Body of pancreas (tissue), 4 donors: ENCODE data around the gene HNRNPUL2. TPM values are rescaled to one million over a fixed set of nuclear protein-coding genes. Genes with fewer than 3 reads are reported as not detected.

ENCODE experiments used
- ATAC-seq: fragments of 150-250 bp; one replicate; pipeline ENCODE4 v1.9.1; 2016
- DNase-seq, 4 donors: peaks; one replicate each; pipeline ENCODE4 v3.0.0-alpha.2; 2019
- H3K27ac ChIP-seq, 4 donors: fragments of 200-600 bp; sonication (generic); 1 replicate in 3 of 4; 2 replicates in 1 of 4; pipeline versions ENCODE4 v1.5.1 to v1.6.1; 2016 to 2019; ENCODE audit warnings: mild to moderate bottlenecking in 1 of 4, mixed read lengths in 1 of 4, moderate library complexity in 1 of 4
- H3K27me3 ChIP-seq, 2 donors: fragments of 200-600 bp; sonication (generic); one replicate each; pipeline ENCODE4 v1.6.0; 2016; ENCODE audit warnings: mild to moderate bottlenecking in 1 of 2
- H3K36me3 ChIP-seq, 2 donors: fragments of 200-600 bp; sonication (generic); replicated peaks in 1 of 2; 2 replicates each; pipeline ENCODE4 v1.5.1; 2016; ENCODE audit warnings: low read depth in 2 of 2; ENCODE audit not compliant: insufficient read depth in 1 of 2
- H3K4me1 ChIP-seq: fragments of 200-600 bp; sonication (generic); one replicate; pipeline ENCODE4 v1.6.0; 2016
- H3K4me3 ChIP-seq, 2 donors: fragments of 200-600 bp; sonication (generic); 1 replicate in 1 of 2; 2 replicates in 1 of 2; pipeline ENCODE4 v1.5.1; 2016 to 2019
- H3K9me3 ChIP-seq, 3 donors: fragments of 200-600 bp; sonication (generic); 1 replicate in 2 of 3; 2 replicates in 1 of 3; pipeline ENCODE4 v1.5.1; 2016
- POLR2A ChIP-seq, 3 donors: fragments of 450-650 bp; IDR thresholded peaks; one replicate each; pipeline ENCODE4 v1.6.1; 2016; ENCODE audit warnings: antibody characterized with exemption in 3 of 3, mild to moderate bottlenecking in 2 of 3
- WGBS, 2 donors: methylation state at CpG; one replicate each; pipeline ENCODE4 v1.1.5; 2017; 5-methylcytosine and 5-hydroxymethylcytosine counted together
- intact Hi-C: fragments of 100-400 bp; cut with DNase I; formaldehyde crosslinking; loops from one replicate; pipeline ENCODE4 v1.15.1; 2023
- total RNA-seq, 2 donors: library from RNA; depleted of rRNA; stranded (reverse); fragments of >200 nt; gene quantifications; one replicate each; pipeline ENCODE4 v1.1.0, GENCODE V29; 2016
- TF ChIP-seq, protein P1 (sequence below), 7 experiments: fragments of 450-650 bp in 4 of 7; fragments of 200-600 bp in 3 of 7; sonication (generic) in 3 of 7; IDR thresholded peaks; one replicate each; pipeline ENCODE4 v1.5.1; 2016 to 2019; ENCODE audit warnings: antibody characterized with exemption in 7 of 7

The HNRNPUL2 gene
- total RNA-seq: 10 to 100 TPM; 19.1 to 20.5 TPM

- ATAC-seq (peak; percentile 89), DNase-seq (peak; percentile 99)
- Histone ChIP-seq H3K4me3 (peak within 1 kb of the TSS; percentile 86 to 93), H3K36me3 (peaks cover 0 to 13% of the 10 kb centered on the region in 2 donors), H3K27me3 (no peaks in the 10 kb centered on the region), H3K4me1 (peaks cover 33% of the 10 kb centered on the region), H3K9me3 (no peaks in the 10 kb centered on the region), H3K27ac (peak within 1 kb of the TSS; percentile 90 to 99 (median 97))
- TF ChIP-seq, protein P1, sequence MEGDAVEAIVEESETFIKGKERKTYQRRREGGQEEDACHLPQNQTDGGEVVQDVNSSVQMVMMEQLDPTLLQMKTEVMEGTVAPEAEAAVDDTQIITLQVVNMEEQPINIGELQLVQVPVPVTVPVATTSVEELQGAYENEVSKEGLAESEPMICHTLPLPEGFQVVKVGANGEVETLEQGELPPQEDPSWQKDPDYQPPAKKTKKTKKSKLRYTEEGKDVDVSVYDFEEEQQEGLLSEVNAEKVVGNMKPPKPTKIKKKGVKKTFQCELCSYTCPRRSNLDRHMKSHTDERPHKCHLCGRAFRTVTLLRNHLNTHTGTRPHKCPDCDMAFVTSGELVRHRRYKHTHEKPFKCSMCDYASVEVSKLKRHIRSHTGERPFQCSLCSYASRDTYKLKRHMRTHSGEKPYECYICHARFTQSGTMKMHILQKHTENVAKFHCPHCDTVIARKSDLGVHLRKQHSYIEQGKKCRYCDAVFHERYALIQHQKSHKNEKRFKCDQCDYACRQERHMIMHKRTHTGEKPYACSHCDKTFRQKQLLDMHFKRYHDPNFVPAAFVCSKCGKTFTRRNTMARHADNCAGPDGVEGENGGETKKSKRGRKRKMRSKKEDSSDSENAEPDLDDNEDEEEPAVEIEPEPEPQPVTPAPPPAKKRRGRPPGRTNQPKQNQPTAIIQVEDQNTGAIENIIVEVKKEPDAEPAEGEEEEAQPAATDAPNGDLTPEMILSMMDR (IDR thresholded peaks at IDR 0.05): peak in 2 of 7 experiments; percentile 6 to 9
- TF ChIP-seq POLR2A (IDR thresholded peaks at IDR 0.05): peak; percentile 87 to 96 (median 91)
- WGBS, 2 donors: 0 to 1% methylated on average over 15 to 69 of the region's 72 CpGs
- intact Hi-C loops: no loop called here
Observed at GRCh38 chr11:62727165-62727871, at the start of gene HNRNPUL2. Gene HNRNPUL2, minus strand, starts transcription at chr11:62727457. Its CDS starts 301 bp downstream, at chr11:62727156.

- H3K27me3 ChIP-seq: no peaks in the 10 kb centered on the region
- H3K27ac ChIP-seq: peak overlapping the region in 1 of 4 donors; percentile 7
- peaks cover 0 to 4% of the 10 kb centered on the region in 2 donors for H3K36me3 ChIP-seq
- peaks cover 25% of the 10 kb centered on the region for H3K4me1 ChIP-seq
- H3K4me3 ChIP-seq: no peak overlapping the region
- intact Hi-C loops: no loop called here
- no peaks in the 10 kb centered on the region for H3K9me3 ChIP-seq
- no peak for TF ChIP-seq POLR2A (IDR thresholded peaks at IDR 0.05)
- TF ChIP-seq, protein P1 (IDR thresholded peaks at IDR 0.05): no peak
- no peak for ATAC-seq
- no peak for DNase-seq
- WGBS, 2 donors: 88 to 93% methylated on average over 16 to 17 of the region's 17 CpGs
Observed at GRCh38 chr11:62775646-62776045, 48.4 kb upstream of the HNRNPUL2 start.

DNA sequence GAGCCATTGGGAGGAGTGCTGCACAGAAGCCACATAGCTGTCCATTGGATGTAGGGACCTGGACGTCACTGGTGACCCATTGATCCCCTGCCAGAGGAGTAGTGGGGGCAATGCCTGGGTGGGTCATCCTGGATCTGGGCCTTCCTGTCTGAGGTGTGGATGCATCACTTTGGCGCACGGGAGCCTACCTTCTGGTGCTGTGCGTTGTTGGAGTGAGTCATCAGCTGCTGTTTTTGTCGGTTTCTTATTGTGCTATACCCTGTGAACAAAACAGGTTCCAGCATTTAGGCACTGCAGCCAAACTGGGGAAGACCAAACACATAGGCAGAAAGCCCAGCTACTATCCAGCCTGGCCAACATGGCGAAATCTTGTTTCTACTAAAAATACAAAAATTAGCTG, 47.1 kb upstream of the HNRNPUL2 start:
- Histone ChIP-seq H3K36me3 (peaks cover 0 to 4% of the 10 kb centered on the region in 2 donors), H3K4me1 (peaks cover 37% of the 10 kb centered on the region), H3K4me3 (no peak overlapping the region), H3K9me3 (no peaks in the 10 kb centered on the region), H3K27me3 (no peaks in the 10 kb centered on the region), H3K27ac (no peak overlapping the region)
- DNase-seq (no peak), ATAC-seq (no peak)
- 79 to 89% methylated on average over 3 to 6 of the region's 6 CpGs for WGBS, 2 donors
- intact Hi-C loops: no loop called here
- TF ChIP-seq, protein P1 (IDR thresholded peaks at IDR 0.05): no peak
- no peak for TF ChIP-seq POLR2A (IDR thresholded peaks at IDR 0.05)

DNA sequence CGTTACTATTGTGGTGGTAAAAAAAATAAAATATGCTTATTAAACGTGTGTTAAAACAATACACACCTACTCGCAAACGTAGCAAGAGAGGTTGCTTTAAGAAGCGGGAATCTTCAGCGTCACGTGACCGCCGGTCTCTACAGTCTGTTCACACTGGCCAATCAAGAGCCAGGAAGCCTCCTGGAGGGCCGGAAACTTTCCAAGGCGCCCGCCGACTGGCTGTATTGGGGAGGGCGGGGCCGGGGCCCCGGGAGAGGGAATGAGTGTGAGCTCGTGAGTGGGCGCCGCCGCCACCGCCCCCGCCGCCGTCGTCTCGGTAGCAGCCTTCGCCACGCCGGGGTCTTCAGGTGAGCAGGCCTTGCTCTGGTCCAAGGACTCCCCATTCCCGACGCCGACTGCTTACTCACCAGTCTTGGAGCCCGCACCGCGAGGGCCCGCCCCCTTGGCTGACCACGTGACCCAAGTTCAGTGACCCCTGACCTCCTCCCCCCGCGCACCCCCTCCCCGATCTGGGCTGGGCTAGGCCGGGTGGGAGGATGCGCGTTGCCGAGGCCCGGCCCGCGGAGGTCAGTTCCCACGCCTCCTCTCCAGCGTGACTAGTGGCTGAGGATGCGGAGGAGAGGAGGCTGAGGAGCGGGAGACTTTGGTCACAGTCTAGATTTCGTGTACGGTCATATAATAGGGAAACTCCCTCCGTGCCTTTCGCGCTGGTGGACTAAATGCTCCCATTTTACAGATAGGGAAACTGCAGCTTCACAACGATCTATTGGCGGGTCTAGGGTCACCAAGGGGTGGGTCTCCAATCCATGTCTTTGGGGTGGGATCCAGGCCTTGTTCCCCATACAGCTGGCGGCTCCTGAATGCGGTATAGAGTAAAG, 44.1 kb upstream of the HNRNPUL2 start, which contains the start of gene TAF6L:
Gene TAF6L, plus strand, starts transcription at position 253 of the 878 bp plus-strand sequence. CDS start 4,388 bp downstream, outside the sequence.
- DNase-seq (peak; percentile 98 to 99 (median 98)), ATAC-seq (peak; percentile 95)
- Histone ChIP-seq H3K27ac (peak within 1 kb of the TSS; percentile 91 to 98 (median 98)), H3K4me1 (peaks cover 39% of the 10 kb centered on the region), H3K36me3 (peaks cover 0 to 10% of the 10 kb centered on the region in 2 donors), H3K27me3 (no peaks in the 10 kb centered on the region), H3K9me3 (no peaks in the 10 kb centered on the region), H3K4me3 (peak within 1 kb of the TSS; percentile 15 to 55)
- intact Hi-C loops: no loop called here
- WGBS, 2 donors: 1 to 3% methylated on average over 22 to 60 of the region's 60 CpGs
- TF ChIP-seq, protein P1 (IDR thresholded peaks at IDR 0.05): no peak
- peak; percentile 42 to 66 (median 65) for TF ChIP-seq POLR2A (IDR thresholded peaks at IDR 0.05)
